Measurements from ENCODE around the gene ZNF586. TPM values are rescaled to one million over a fixed set of nuclear protein-coding genes. Genes with fewer than 3 reads are reported as not detected.

Gene ZNF586
- total RNA-seq, 1 donor from 2014 or later: 19.6 TPM

- H3K9me3 Mint-ChIP-seq (ENCODE audit: unreplicated experiment): no peaks in the 10 kb centered on the region
- H3K36me3 Mint-ChIP-seq (ENCODE audit: low read depth, unreplicated experiment): peaks cover 20% of the 10 kb centered on the region
- peak overlapping the region; percentile 96 for H3K4me3 Mint-ChIP-seq (ENCODE audit: unreplicated experiment)
- H3K4me1 Mint-ChIP-seq (ENCODE audit: unreplicated experiment): peaks cover 34% of the 10 kb centered on the region
- no peak for DNase-seq (ENCODE audit: low spot score)
- peaks cover 13% of the 10 kb centered on the region for H3K27me3 Mint-ChIP-seq (ENCODE audit: unreplicated experiment)
- TF ChIP-seq CTCF (IDR thresholded peaks at IDR 0.05; ENCODE audit: unreplicated experiment): no peak
- H3K27ac Mint-ChIP-seq (ENCODE audit: unreplicated experiment): peak overlapping the region; percentile 74
Observed at GRCh38 chr19:57813919-57814504, 44.5 kb downstream of the ZNF586 start.

- Mint-ChIP-seq H3K4me1 (ENCODE audit: unreplicated experiment) (peaks cover 32% of the 10 kb centered on the region), H3K9me3 (ENCODE audit: unreplicated experiment) (no peaks in the 10 kb centered on the region)
Observed at GRCh38 chr19:57814505-57815246, 45.2 kb downstream of the ZNF586 start, which contains the start of gene ZNF552. ZNF552 (minus strand) TSS chr19:57814913; CDS start chr19:57814743, 170 bp downstream.

GRCh38 chr19:57815247-57816075 lies 46.0 kb downstream of the ZNF586 start:
- peaks cover 25% of the 10 kb centered on the region for H3K36me3 Mint-ChIP-seq (ENCODE audit: low read depth, unreplicated experiment)
- no peak for TF ChIP-seq CTCF (IDR thresholded peaks at IDR 0.05; ENCODE audit: unreplicated experiment)
- no peaks in the 10 kb centered on the region for H3K9me3 Mint-ChIP-seq (ENCODE audit: unreplicated experiment)
- peaks cover 37% of the 10 kb centered on the region for H3K4me1 Mint-ChIP-seq (ENCODE audit: unreplicated experiment)
- H3K27ac Mint-ChIP-seq (ENCODE audit: unreplicated experiment): peak overlapping the region; percentile 67
- H3K4me3 Mint-ChIP-seq (ENCODE audit: unreplicated experiment): peak overlapping the region; percentile 96
- peaks cover 15% of the 10 kb centered on the region for H3K27me3 Mint-ChIP-seq (ENCODE audit: unreplicated experiment)
- no peak for DNase-seq (ENCODE audit: low spot score)

More at GRCh38 chr19:57814505-57815246, 45.2 kb downstream of the ZNF586 start, which contains the start of gene ZNF552:
- peak within 1 kb of the TSS; percentile 96 for H3K4me3 Mint-ChIP-seq (ENCODE audit: unreplicated experiment)
- peak; percentile 68 for DNase-seq (ENCODE audit: low spot score)
- peaks cover 20% of the 10 kb centered on the region for H3K36me3 Mint-ChIP-seq (ENCODE audit: low read depth, unreplicated experiment)
- H3K27ac Mint-ChIP-seq (ENCODE audit: unreplicated experiment): peak within 1 kb of the TSS; percentile 74
- TF ChIP-seq CTCF (IDR thresholded peaks at IDR 0.05; ENCODE audit: unreplicated experiment): no peak
- H3K27me3 Mint-ChIP-seq (ENCODE audit: unreplicated experiment): peaks cover 13% of the 10 kb centered on the region

GRCh38 chr19:57816652-57817051 lies 47.2 kb downstream of the ZNF586 start:
- peaks cover 14% of the 10 kb centered on the region for H3K27me3 Mint-ChIP-seq (ENCODE audit: unreplicated experiment)
- TF ChIP-seq CTCF (IDR thresholded peaks at IDR 0.05; ENCODE audit: unreplicated experiment): no peak
- H3K27ac Mint-ChIP-seq (ENCODE audit: unreplicated experiment): peak overlapping the region; percentile 78
- H3K36me3 Mint-ChIP-seq (ENCODE audit: low read depth, unreplicated experiment): peaks cover 26% of the 10 kb centered on the region
- peak overlapping the region; percentile 38 for H3K4me3 Mint-ChIP-seq (ENCODE audit: unreplicated experiment)
- no peaks in the 10 kb centered on the region for H3K9me3 Mint-ChIP-seq (ENCODE audit: unreplicated experiment)
- H3K4me1 Mint-ChIP-seq (ENCODE audit: unreplicated experiment): peaks cover 37% of the 10 kb centered on the region
- DNase-seq (ENCODE audit: low spot score): no peak
